ENCODE results near the gene CYB561D2.

CYB561D2 gene

DNA sequence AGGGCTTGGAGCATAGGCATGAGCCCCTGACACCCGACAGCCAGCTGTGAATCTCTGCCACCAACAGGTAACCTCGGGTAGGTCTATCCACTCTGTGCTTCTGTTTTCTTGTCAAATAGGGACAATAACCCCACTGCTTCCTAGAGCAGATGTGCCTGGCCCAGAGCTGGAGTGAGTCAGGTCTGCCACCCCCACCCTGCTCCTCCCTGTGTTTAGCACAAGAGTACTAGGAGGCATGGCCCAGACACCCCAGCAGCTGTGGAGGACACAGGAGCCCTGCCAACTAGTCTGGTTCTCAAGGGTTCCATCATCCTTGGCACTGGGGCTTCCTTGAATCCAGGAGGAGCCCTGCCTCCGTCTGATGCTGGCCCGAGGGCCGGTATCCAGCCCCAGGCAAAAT lies 42.4 kb downstream of the CYB561D2 start:
- H3K4me3 ChIP-seq (ENCODE audit: extremely low read depth, insufficient read depth, low read length, poor library complexity, severe bottlenecking) = no peak overlapping the region
- no peak overlapping the region for H3K27ac ChIP-seq (ENCODE audit: low read depth, low read length, severe bottlenecking)
- H3K36me3 ChIP-seq (ENCODE audit: control insufficient read depth, insufficient read depth, low read length) = no peaks in the 10 kb centered on the region
- 86 to 93% methylated on average over 5 of the region's 5 CpGs for WGBS, 2 experiments (ENCODE audit: insufficient coverage in 2 of 2)
- no peaks in the 10 kb centered on the region for H3K9me3 ChIP-seq (ENCODE audit: control insufficient read depth, low read length)
- peaks cover 8% of the 10 kb centered on the region for H3K4me1 ChIP-seq (ENCODE audit: control insufficient read depth, insufficient read depth, low read length, poor library complexity, severe bottlenecking)

DNA sequence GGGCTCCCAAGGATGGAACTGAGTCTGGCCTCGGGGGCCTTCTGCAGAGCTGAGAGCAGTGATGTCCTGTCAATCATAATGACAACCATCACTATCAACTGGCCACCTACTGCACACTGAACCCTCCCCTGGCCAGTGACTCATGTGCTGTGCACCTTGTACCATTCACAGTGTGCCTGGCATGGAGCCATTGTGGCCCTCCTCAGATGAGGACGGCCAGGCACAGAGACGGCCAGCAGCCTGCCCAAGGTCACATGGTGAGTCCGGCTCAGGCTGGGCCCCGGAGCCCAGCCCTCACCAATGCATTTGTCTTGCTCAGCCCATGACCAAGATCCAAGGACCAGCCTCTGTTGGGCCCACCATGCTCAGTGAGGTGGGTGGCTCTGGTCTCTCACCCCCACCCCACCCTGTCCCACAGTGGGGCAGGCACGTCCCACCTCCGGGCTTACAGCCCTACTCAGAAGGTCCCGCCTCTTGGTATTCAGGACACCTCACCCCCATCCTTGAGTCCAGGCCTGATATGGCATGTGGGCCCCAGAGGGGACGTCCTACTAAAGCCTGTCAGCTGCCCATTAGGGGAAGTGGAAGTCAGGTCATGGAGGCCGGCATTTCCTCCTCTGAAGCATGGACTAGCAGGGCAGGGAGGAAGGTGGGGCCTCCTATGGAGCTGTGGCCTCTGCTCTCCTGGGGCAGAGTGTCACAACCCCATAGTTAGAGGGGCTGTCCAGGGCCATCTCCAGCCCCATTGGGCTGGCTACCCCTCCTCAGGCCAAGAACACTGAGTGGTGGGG lies 44.6 kb downstream of the CYB561D2 start:
- no peak overlapping the region for H3K27ac ChIP-seq (ENCODE audit: low read depth, low read length, severe bottlenecking)
- H3K9me3 ChIP-seq (ENCODE audit: control insufficient read depth, low read length) = no peaks in the 10 kb centered on the region
- no peak overlapping the region for H3K4me3 ChIP-seq (ENCODE audit: extremely low read depth, insufficient read depth, low read length, poor library complexity, severe bottlenecking)
- H3K36me3 ChIP-seq (ENCODE audit: control insufficient read depth, insufficient read depth, low read length) = no peaks in the 10 kb centered on the region
- 87 to 89% methylated on average over 9 to 10 of the region's 10 CpGs for WGBS, 2 experiments (ENCODE audit: insufficient coverage in 2 of 2)
- H3K4me1 ChIP-seq (ENCODE audit: control insufficient read depth, insufficient read depth, low read length, poor library complexity, severe bottlenecking) = no peaks in the 10 kb centered on the region

DNA sequence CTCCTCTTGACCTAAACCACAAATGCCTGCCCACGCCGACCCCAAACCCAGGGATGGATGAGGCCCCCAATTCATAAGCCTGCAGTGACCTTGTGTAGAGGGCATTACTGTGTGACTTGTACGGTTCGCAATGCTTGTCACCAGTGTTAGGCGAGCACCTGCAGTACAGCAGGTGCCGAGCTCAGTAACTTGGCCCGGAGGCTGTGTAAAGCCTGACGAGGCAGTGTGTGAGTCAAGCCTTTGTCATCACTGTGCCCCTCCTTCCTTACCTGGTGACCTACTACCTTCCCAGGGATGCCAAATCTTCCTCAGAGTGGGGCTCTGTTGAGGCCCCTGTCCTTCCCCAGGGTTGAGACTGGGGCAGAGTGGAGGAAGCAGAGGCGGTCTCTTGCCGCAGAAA lies 45.8 kb downstream of the CYB561D2 start:
- Histone ChIP-seq H3K4me1 (ENCODE audit: control insufficient read depth, insufficient read depth, low read length, poor library complexity, severe bottlenecking) (no peaks in the 10 kb centered on the region), H3K4me3 (ENCODE audit: extremely low read depth, insufficient read depth, low read length, poor library complexity, severe bottlenecking) (no peak overlapping the region), H3K36me3 (ENCODE audit: control insufficient read depth, insufficient read depth, low read length) (no peaks in the 10 kb centered on the region), H3K27ac (ENCODE audit: low read depth, low read length, severe bottlenecking) (no peak overlapping the region), H3K9me3 (ENCODE audit: control insufficient read depth, low read length) (no peaks in the 10 kb centered on the region)
- WGBS, 2 experiments (ENCODE audit: insufficient coverage in 2 of 2) = 90 to 92% methylated on average over 9 of the region's 10 CpGs

DNA sequence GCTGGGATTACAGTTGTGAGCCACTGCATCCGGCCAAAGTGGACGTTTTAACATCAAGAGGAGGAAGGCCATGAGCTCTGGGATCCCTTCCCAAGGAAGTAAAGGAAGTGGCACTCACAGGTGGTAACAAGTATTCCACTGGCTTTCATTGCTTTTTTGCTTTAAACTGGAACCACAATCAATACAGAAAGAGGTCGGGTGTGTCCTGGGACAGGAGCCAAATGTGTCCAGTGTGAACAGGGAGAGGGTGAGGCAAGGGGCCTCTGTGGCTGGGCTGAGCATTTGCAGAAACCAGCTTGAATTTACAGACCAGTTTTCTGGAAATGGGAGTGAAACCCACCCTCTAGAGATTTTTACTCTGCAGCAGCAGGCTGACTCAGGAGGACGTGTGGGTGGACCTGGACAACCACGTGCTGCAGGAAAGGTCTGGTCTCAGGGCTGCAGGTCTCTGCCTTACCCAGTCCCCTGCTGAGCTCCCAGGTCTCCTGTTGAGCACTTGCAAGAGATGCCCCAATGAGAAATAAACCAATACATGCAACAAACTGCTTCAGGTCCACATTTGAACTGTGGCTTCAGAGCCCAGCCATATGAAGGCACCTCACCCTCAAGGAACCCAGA lies 51.4 kb downstream of the CYB561D2 start:
- no peak overlapping the region for H3K27ac ChIP-seq (ENCODE audit: low read depth, low read length, severe bottlenecking)
- H3K4me3 ChIP-seq (ENCODE audit: extremely low read depth, insufficient read depth, low read length, poor library complexity, severe bottlenecking) = no peak overlapping the region
- no peaks in the 10 kb centered on the region for H3K9me3 ChIP-seq (ENCODE audit: control insufficient read depth, low read length)
- H3K4me1 ChIP-seq (ENCODE audit: control insufficient read depth, insufficient read depth, low read length, poor library complexity, severe bottlenecking) = no peaks in the 10 kb centered on the region
- no peaks in the 10 kb centered on the region for H3K36me3 ChIP-seq (ENCODE audit: control insufficient read depth, insufficient read depth, low read length)
- WGBS, 2 experiments (ENCODE audit: insufficient coverage in 2 of 2) = 58 to 76% methylated on average over 5 of the region's 5 CpGs

All from mesodermal cell (in vitro differentiated cells).